ENCODE data around the gene XRCC4.

The XRCC4 gene

DNA sequence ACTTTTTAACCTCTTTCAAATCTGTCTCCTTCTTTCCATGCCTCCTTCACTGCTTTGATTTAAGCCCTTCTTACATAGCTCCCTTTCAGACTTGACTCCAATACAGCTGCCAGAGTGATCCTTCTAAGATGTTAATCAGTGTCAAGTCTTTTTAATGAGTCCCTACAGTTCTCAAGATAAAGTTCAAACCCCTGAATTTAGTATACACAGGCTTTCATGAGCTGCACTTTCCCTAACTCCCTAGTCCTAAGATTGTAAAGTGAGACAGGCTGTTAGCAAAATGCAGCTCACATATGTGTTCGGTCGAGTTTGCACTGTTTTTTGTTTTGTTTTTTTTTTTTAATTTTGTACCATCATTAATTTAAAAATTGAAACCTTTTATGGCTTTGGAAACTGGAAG lies 203.8 kb downstream of the XRCC4 start:
- no peak for DNase-seq

DNA sequence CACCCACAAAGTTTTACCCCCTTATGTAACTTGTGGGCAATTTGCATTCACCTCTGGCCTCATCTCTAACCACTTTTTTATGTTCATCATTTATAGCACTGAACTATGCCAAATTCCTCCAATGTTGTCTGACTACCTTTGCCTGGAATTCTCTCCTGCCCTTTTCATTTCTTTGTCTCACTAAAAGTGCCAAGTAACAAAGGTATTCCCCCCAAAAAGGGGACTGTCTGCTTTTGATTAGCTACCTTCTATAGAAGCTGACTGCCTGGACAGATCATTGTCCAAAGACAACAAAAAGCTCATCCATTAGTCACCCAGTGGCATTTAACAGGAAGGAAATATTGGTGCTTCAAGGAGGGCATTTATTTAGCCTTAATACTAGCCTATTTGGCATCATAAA lies 204.3 kb downstream of the XRCC4 start:
- DNase-seq = no peak

- no peak for DNase-seq
Measured at GRCh38 chr5:83283761-83284160, 206.4 kb downstream of the XRCC4 start.

DNA sequence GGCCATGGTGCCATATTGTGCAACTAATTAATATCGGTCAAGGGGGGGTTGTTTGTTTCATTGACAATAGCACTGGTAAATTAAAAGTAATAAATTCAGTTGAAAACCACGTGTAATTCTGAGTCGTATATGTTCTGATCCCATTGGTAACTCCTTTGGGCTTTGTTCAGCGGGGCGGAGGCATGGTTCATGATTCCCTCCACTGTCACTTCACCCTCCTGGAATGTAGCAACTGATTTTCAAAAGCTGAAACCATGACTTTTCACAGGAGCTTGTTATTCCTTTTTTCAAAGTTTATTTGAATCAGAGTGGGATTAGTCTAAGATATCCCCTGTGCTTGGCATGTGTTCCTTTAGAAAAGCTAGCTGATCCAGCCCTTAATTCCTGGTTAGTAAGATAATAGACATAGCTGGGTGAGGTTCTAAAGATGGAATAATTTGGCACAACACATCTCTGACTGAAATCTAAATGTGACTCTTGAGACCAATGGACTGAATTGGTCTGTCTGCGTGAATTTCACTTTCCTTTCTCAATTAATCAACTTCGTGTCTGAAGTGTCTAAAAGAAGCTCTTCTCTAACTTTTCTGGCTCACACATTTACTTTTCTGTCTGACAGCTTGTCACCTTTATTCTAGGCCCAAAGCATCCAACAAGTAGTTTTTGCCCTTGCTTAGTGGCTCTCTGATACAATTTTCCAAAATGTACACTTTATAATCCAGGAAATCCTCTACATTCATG lies 208.5 kb downstream of the XRCC4 start:
- DNase-seq = no peak

- no peak for DNase-seq
Measured at GRCh38 chr5:83294246-83294645, 216.9 kb downstream of the XRCC4 start.

DNA sequence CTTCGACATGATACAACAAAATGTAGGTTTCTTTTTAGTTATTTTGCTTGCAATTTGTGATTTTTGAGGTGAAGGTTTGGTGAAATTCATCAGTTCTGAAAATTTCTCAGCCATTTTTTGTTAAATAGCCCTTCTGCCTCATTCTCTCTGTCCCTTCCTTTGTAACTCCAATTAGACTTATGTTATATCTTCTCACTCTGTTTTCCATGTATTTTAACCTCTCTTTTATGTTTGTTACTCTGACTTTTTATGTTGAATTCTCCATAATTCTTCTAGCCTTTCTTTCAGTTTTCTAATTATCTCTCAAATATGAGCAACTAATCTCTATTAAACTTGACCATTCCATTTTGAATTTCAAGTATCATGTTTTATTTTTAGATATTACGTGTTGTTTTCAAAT lies 222.0 kb downstream of the XRCC4 start:
- DNase-seq = no peak

DNA sequence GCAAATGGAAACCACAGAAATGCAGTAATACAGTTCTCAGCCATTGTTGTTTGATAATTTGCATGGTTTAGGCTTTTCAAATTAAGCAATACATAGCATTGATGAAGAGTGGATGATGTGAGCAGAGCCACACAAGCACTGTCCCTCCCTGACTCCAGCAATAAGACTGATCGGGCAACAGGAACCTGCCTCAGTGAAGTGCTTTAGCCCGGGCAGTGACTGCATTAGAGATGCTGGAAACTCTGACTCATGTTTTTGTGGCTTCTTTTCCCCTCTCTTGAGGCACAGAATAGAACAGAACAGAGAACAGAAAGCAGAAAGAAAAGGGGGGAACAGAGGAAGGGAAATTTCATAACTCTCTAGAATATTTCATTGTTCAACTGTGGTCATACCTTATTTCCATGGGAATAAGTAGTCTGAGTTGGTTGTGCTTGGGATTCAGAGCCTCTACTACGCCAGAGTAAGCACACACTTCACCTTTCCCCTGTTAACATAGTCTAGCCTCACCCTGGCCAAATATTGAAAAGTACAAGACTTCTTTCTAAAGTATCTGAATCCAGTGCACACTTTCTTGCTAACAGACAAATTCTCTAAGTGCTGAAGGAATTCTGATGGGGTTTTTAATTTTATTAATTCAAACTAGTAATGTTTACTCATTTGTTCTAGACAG lies 229.4 kb downstream of the XRCC4 start:
- no peak for DNase-seq

DNA sequence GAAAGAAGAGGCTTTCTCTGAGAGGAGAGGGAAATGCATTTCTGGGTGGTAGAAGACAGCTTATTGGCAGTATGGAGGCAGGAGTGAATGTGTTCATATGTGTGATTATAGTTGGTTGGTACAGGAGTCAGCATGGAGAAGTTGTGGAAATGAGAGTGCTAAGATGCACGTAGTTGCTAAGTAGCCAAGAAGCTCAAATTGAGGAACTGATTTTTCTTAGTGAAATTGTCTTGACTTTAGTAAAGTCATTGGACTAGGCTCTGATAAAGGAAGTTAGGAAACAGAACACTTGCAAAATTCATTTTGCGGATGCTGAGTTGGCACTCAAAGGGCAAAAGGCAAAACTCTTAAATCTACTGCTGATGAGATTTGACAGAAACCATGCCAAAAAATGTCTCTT lies 235.3 kb downstream of the XRCC4 start:
- DNase-seq = no peak

DNA sequence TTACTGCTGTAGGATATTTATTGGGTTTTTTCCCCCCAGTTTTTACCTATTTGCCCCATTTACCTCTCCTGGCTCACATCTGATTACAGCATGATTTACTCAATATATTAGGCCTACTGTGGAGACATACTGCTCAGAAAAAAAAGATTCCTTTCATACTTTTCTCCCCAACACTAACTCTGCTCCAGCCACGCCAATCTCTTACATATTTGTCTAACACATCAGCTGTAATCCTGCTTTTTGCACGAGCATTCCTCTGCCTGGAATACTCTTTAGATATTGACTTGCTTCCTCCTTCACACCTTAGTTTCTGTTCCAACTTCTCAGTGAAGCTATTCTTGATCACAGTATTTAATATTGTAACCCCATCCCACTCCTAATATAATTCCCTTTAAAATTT lies 236.1 kb downstream of the XRCC4 start:
- DNase-seq = no peak

DNA sequence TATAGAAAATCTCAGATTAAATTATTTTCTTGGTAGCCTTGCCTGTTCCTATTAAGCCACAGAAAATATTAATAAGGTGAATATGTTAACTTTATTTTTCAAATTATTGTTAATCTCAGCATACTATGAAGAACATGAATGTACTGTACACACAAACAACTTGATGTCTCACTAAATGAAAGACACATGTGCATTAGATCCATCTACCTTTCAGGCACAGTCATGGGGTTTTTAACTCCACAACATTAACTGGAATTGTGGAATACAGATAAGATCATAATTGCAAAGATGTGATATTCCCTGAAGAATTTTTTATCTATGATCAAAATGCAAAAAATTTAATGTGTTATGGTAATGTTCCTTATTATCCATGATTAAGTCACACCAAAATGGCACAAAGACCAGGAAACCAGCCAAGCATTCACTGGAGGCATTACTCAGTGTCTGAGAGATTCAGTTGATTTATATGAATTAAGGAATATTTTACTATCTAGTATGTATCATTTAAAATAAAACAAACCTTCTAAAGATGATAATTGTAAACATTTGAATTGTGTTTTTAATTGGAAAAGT lies 244.2 kb downstream of the XRCC4 start:
- no peak for DNase-seq

- peak; percentile 87 for DNase-seq
Measured at GRCh38 chr5:83322273-83322924, 245.1 kb downstream of the XRCC4 start.

DNA sequence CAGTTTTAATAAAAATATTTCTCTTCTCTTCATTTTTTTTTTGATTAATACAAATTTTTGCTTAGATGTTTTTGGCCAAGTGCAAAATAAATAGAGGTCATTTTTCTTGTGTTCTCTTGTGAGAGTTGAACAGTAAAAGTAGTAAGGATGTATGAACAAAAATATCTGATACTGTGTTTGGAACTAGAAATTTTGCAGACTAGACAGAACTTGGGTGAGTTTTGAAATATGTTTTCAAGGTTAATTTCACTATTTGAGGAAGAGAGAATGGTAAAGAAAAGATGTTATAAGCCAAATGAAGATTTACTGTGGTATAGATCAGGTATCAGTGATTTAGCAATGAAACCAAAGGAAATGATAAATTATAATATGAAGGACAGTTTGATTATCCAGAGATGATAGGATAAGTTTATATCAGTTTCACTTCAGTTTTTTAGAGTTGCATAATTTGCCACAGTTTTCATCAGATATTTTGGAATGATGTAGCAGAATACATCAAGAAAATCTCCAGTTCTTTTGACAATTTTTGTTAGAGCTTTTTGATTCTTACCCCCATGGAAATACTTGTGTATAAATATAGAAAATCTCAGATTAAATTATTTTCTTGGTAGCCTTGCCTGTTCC lies 246.3 kb downstream of the XRCC4 start:
- DNase-seq = no peak

DNA sequence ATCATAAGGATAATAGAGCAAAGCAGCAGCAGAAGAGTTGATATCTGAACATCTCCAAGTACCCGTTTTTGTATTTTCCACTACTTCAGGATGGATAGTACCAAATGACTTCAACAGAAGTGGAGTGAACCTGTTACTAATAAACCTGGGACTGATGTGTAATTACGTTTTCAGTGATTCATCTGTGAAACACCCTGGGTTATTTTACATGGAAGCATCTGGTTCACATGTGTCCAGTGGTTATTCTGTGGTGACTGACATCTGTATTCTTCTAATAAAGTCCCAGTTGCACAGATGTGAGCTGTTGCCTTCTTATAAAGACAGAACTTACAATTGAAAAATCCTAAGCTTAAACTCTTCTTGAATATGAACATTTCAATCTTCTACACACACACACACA lies 254.5 kb downstream of the XRCC4 start:
- DNase-seq = no peak

GRCh38 chr5:83337453-83338035 lies 260.2 kb downstream of the XRCC4 start:
- no peak for DNase-seq

DNA sequence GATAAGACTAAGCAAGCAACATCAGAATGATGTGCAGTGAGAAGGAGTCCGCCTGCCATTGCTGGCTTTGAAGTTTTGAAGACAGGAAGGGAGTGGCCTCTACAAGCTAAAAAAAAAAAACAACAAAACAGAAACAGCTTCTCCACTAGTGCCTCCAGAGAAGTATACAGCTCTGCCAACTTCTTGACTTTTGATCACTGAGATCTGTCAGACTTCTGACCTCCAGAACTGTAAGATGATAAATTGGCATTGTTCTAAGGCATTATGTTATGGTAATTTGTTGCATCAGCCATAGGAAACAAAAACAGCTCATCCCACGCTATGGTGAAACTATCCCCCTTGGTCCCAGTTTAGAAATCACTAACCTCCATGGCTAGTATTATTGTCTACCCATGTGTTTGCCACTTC lies 263.2 kb downstream of the XRCC4 start:
- DNase-seq = no peak

- DNase-seq = no peak
Measured at GRCh38 chr5:83341815-83342334, 264.5 kb downstream of the XRCC4 start.

DNA sequence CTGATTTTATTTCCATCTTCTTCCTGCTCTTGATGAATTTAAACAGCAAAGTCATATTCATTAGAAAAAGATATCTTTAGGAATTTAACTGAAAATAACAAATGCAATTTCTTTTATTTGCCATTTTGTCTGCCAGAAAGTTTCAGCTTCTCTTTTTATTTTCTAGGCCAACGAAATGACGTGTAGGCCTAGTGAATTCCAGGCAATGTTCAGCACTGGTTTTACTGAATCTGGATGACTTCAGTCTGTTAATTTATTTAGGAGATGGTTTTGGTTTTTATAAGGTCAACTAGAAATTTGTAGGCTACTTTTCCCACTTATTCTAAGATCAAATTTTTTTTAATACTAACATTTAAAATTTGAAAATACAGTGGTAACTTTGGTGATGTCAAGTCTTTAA lies 265.1 kb downstream of the XRCC4 start:
- no peak for DNase-seq

GRCh38 chr5:83343299-83343698 lies 266.0 kb downstream of the XRCC4 start:
- no peak for DNase-seq

GRCh38 chr5:83345423-83345822 lies 268.1 kb downstream of the XRCC4 start:
- no peak for DNase-seq

- no peak for DNase-seq
Measured at GRCh38 chr5:83348281-83348780, 271.0 kb downstream of the XRCC4 start.

- DNase-seq = no peak
Measured at GRCh38 chr5:83353231-83353630, 275.9 kb downstream of the XRCC4 start.

DNA sequence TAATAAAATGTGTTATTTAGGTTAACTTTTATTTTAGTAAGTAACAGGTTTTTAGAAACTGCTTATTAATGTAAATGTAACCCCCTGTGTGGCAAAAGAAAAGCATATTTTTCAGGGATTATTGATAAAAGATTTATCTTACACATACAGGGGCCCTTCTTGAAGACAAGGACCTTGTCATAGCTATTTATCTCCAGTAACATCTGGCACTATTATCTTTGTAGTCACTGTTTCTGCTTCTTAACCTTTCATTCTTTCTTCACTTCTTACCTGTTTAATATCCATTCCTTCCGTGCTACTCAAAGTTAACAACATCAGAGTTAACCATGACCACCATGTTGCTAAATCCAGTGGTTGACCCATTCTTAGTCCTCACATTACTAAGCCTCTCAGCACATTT lies 276.4 kb downstream of the XRCC4 start:
- DNase-seq = no peak

GRCh38 chr5:83354958-83355357 lies 277.6 kb downstream of the XRCC4 start:
- DNase-seq = no peak

All from NCI-H82 (cell line).